HEK293T (cell line): ENCODE data around the gene MAPK8IP2.
A peak's percentile ranks its signal among the peaks of the same experiment; 100 is the strongest.

Experiments used
- CTCF ChIA-PET: fragments of 350-600 bp; formaldehyde crosslinking; extraction: SDS; loops from one replicate; lab custom pipeline; 2021; ENCODE audit warnings: antibody characterized with exemption, inconsistent platforms; lab: Yijun Ruan, JAX
- POLR2A ChIA-PET: fragments of 350-600 bp; formaldehyde crosslinking; extraction: SDS; loops from one replicate; lab custom pipeline; 2020; ENCODE audit warnings: antibody characterized with exemption, inconsistent platforms; lab: Yijun Ruan, JAX
- DNase-seq: peaks from one replicate; pipeline ENCODE4 v3.0.0; 2012; ENCODE audit warnings: mixed read lengths; ENCODE audit errors: extremely low spot score
- ARNT ChIP-seq: fragments of 450-650 bp; IDR thresholded peaks from 2 replicates; pipeline ENCODE4 v1.6.1; 2017; ENCODE audit warnings: mild to moderate bottlenecking
- BHLHE40 ChIP-seq: fragments of 450-650 bp; IDR thresholded peaks from 2 replicates; pipeline ENCODE4 v1.6.1; 2016; ENCODE audit warnings: mild to moderate bottlenecking, moderate library complexity, borderline replicate concordance
- CTBP1 ChIP-seq: fragments of 450-650 bp; IDR thresholded peaks from 2 replicates; pipeline ENCODE4 v1.6.1; 2016; ENCODE audit warnings: borderline replicate concordance
- ELF4 ChIP-seq: fragments of 450-650 bp; IDR thresholded peaks from 2 replicates; pipeline ENCODE4 v1.6.1; 2017; ENCODE audit warnings: antibody characterized with exemption
- FOXA1 ChIP-seq: fragments of 450-650 bp; IDR thresholded peaks from 2 replicates; pipeline ENCODE4 v1.6.1; 2016; ENCODE audit warnings: mild to moderate bottlenecking
- FOXK2 ChIP-seq: fragments of 450-650 bp; IDR thresholded peaks from 2 replicates; pipeline ENCODE4 v1.6.1; 2016; ENCODE audit warnings: mild to moderate bottlenecking
- FOXM1 ChIP-seq: fragments of 450-650 bp; IDR thresholded peaks from 2 replicates; pipeline ENCODE4 v1.6.1; 2017; ENCODE audit warnings: mild to moderate bottlenecking, borderline replicate concordance
- HDGF ChIP-seq: fragments of 450-650 bp; IDR thresholded peaks from 2 replicates; pipeline ENCODE4 v1.6.1; 2017; ENCODE audit warnings: antibody characterized with exemption, borderline replicate concordance
- L3MBTL2 ChIP-seq: fragments of 450-650 bp; conservative IDR thresholded peaks from 2 replicates; pipeline ENCODE4 v1.6.1; 2016; ENCODE audit warnings: mild to moderate bottlenecking
- LEF1 ChIP-seq: fragments of 450-650 bp; IDR thresholded peaks from 2 replicates; pipeline ENCODE4 v1.6.1; 2017; ENCODE audit warnings: mild to moderate bottlenecking, borderline replicate concordance
- NFRKB ChIP-seq: fragments of 450-650 bp; IDR thresholded peaks from 2 replicates; pipeline ENCODE4 v1.6.1; 2016; ENCODE audit warnings: mild to moderate bottlenecking, moderate library complexity
- SP1 ChIP-seq: fragments of 450-650 bp; IDR thresholded peaks from 2 replicates; pipeline ENCODE4 v1.6.1; 2017
- SUZ12 ChIP-seq: fragments of 450-650 bp; IDR thresholded peaks from 2 replicates; pipeline ENCODE4 v1.6.1; 2016; ENCODE audit warnings: mild to moderate bottlenecking
- TARDBP ChIP-seq: fragments of 450-650 bp; IDR thresholded peaks from 2 replicates; pipeline ENCODE4 v1.6.1; 2016
- ZNF384 ChIP-seq: fragments of 450-650 bp; IDR thresholded peaks from 2 replicates; pipeline ENCODE4 v1.6.1; 2016
- TF ChIP-seq, protein P1 (sequence below): fragments of 450-650 bp; IDR thresholded peaks from 2 replicates; pipeline ENCODE4 v1.6.1; 2016

MAPK8IP2 gene

DNA sequence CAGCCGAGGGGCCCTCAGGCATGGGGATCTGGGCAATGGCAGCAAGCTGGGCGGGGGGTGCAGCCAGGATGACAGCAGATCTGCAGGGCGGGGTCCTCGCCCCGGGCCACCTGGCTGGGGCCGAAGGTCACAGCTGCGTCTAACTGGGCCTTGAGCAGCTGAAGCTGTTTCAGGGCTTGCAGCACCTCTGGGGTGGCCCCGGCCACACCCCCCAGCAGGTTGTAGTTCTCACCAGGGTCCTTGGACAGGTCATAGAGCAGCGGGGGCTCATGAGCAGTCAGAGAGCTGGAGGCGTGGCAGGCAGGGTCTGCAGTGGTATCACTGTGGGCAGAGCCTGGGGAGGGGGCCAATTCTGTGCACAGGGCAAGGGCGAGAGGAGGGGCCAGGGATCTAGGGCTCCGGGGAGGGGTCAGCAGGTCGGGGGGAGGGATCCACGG lies 24.6 kb downstream of the MAPK8IP2 start:
- POLR2A ChIA-PET: interaction anchor here (2.0 kb wide), 1 partner anchor 99 kb away, joined by 4 read pairs; the partner anchor contains the start of gene SCO2
- DNase-seq: no peak
- TF ChIP-seq BHLHE40 (no peak), FOXM1 (no peak), ARNT (no peak), TARDBP (no peak), L3MBTL2 (no peak), NFRKB (no peak), SUZ12 (no peak), ZNF384 (no peak), HDGF (no peak), ELF4 (no peak), LEF1 (no peak), FOXA1 (no peak), FOXK2 (no peak), CTBP1 (no peak), SP1 (no peak)
- TF ChIP-seq, protein P1, sequence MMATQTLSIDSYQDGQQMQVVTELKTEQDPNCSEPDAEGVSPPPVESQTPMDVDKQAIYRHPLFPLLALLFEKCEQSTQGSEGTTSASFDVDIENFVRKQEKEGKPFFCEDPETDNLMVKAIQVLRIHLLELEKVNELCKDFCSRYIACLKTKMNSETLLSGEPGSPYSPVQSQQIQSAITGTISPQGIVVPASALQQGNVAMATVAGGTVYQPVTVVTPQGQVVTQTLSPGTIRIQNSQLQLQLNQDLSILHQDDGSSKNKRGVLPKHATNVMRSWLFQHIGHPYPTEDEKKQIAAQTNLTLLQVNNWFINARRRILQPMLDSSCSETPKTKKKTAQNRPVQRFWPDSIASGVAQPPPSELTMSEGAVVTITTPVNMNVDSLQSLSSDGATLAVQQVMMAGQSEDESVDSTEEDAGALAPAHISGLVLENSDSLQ: no peak
- CTCF ChIA-PET: no interaction called here

DNA sequence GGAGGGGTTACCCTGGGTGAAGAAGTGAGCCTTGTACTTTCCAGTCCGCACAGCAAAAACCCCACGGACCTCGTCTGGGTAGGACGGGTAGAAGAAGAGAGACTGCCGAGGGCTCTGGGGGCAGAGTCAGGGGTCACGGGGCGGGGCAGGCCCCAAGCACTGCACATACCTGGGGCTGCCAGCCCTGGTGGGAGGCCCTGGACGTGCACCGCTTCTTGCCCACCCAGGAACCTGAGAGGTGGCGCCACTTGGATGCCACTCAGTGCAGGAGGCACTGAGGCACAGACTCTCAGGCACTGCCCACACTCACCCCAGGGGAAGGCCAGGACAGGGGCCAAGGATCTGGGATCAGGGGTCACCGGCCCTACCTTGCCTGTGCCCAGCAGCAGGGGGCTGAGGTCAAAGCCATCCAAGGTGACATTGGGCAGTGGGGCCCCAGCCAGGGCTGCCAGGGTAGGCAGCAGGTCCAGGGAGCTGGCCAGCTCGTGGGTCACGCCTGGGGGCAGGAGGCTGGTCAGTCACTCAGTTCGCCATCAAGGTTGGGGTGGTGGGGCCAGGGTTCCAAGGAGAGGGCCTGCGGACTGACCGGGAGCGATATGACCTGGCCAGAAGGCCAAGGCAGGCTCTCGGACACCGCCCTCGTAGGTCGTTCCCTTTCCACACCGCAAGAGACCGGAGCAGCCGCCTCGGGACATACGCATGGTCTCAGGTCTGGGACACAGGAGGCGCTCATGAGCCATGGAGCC lies 25.1 kb downstream of the MAPK8IP2 start:
- POLR2A ChIA-PET: interaction anchor here (1.2 to 2.0 kb wide), 2 partner anchors 44 to 100 kb away, joined by 4 read pairs; partner anchors contain the start of genes CHKB and SCO2
- DNase-seq: no peak
- TF ChIP-seq L3MBTL2 (no peak), BHLHE40 (no peak), FOXA1 (no peak), ARNT (no peak), FOXK2 (no peak), ZNF384 (no peak), SUZ12 (no peak), LEF1 (no peak)
- CTCF ChIA-PET: interaction anchor here (1.4 kb wide), 1 partner anchor 69 kb away, joined by 5 read pairs; no protein-coding TSS in a partner anchor

DNA sequence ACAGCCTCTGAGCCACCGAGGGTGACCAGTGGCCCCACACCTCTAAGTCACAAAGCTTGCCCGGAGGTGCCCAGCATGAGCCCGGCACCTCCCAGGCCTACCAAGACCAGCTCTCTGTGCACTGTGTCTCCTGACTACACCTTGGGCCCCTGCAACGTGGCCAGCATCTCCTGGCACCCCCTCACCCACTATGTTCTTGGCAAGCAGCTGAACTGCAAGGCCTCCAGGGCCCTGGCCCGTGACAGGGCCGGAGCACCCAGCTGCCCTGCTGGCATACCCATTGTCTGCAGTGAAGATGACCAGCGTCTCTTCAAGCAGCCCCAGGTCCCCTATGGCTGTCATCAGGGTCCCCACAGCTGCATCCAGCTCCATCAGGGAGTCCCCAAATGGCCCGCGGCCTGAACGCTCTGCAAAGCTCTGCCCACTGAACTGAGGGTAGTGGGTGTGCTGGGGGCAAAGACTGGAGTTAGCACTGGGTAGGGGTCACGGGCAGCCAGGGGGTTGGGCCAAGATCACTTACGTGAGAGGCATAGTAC lies 25.8 kb downstream of the MAPK8IP2 start:
- TF ChIP-seq, protein P1: no peak
- no peak for TF ChIP-seq ARNT
- TF ChIP-seq ELF4: no peak
- no peak for TF ChIP-seq FOXA1
- no peak for TF ChIP-seq TARDBP
- no peak for TF ChIP-seq NFRKB
- TF ChIP-seq L3MBTL2: no peak
- no peak for TF ChIP-seq FOXM1
- TF ChIP-seq SP1: no peak
- TF ChIP-seq BHLHE40: no peak
- ChIA-PET CTCF (interaction anchor here (0.5 to 1.4 kb wide), 2 partner anchors 50 to 68 kb away, joined by 4 to 5 read pairs; no protein-coding TSS in a partner anchor), POLR2A (interaction anchor here (1.2 to 2.0 kb wide), 2 partner anchors 44 to 101 kb away, joined by 4 read pairs; partner anchors contain the start of genes CHKB and SCO2)
- no peak for DNase-seq

DNA sequence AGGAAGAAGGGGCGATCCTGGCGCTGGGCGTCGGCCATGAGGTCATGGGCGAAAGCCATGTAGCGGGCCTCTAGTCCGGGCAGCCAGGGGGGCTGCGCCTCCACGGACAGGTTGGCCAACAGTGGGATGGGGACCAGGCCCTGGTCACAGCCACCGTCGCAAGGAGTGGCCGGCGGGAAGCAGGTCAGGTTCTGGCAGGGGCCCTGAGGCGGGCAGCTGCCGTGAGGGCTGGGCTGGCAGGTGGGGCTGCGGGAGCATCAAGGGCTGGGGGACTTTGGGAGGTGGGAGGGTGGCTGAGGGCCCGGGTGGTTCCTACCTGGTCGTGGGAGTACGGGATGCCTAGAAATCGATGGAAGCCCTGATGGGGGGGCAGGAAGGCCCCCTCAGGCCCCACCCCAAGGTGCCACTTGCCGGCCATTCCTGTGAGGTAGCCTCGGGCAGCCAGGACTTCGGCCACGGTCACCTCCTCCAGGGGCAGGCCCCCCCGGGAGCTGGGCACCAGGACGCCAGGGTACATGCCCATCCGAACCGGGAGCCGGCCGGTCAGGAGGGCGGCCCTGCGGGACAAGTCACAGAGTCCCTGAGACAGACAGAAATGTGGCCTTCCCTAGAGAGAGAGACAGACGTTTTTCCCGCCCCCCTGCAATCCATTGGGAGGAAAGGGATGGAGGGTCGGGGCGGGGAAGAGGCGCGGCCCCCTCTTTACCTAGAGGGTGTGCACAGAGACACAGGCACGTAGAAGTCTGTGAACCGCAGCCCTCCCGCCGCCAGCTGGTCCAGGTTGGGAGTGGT lies 26.5 kb downstream of the MAPK8IP2 start:
- POLR2A ChIA-PET: interaction anchor here (0.7 to 2.0 kb wide), 4 partner anchors 44 to 118 kb away, joined by 3 to 5 read pairs (median 4); partner anchors contain the start of genes CHKB and SCO2
- DNase-seq: no peak
- TF ChIP-seq TARDBP: no peak
- no peak for TF ChIP-seq ZNF384
- TF ChIP-seq CTBP1: no peak
- TF ChIP-seq FOXM1: no peak
- no peak for TF ChIP-seq L3MBTL2
- no peak for TF ChIP-seq FOXK2
- no peak for TF ChIP-seq NFRKB
- TF ChIP-seq HDGF: no peak
- no peak for TF ChIP-seq SP1
- TF ChIP-seq LEF1: no peak
- no peak for TF ChIP-seq ELF4
- TF ChIP-seq FOXA1: no peak
- CTCF ChIA-PET: interaction anchor here (0.5 to 1.4 kb wide), 3 partner anchors 50 to 91 kb away, joined by 4 to 5 read pairs (median 5); no protein-coding TSS in a partner anchor

DNA sequence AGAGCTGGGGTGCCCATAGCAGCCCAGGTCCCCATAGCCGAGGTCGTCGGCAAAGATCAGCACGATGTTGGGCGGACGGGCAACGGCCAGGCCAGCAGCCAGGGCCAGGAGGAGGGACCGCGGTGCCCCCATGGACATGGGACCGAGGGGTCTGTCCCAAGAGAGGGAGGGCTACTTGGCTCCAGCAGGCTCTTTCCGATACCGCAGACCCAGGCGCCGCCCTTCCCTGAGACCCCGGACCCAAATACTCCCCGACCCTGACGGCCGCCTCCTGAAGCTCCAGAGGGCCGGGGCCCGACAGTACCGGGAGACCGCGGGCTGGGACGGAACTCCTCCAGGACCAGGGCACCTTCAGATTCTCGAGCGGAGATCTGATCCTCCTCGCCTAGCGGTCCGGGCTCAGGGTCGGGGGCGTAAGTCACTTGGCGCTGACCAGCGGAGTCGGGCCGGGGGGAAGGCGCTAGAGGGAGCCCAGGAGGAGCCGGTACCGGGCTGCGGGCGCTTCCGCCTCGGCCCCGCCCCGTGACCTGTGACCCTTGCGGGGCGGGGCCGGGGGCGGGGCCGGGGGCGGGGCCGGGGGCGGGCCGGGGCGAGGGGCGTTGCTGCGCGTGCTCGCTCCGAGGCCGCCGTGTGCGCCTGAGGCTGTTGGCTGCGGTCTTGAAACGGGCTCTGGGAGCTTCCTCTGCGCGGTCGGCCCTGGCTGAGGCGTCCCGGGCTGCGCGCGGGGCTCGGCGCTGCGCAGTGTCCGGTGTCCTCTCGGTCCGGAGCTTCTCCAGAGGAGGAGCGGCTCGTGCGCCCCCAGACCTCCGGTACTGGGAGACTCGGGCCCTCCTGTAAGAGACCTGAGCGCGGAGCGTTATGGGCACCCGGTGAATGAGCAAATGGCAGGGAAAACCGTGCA lies 27.3 kb downstream of the MAPK8IP2 start, which contains the start of gene ARSA:
Gene ARSA, minus strand, starts transcription at position 511 of the 901 bp plus-strand sequence. Its CDS starts 373 bp downstream, at position 138.
- POLR2A ChIA-PET: interaction anchor here (0.5 to 1.3 kb wide), 6 partner anchors 9 to 119 kb away, joined by 3 to 8 read pairs (median 4); partner anchors contain the start of genes CHKB and SCO2

More for the DNA sequence above, 27.3 kb downstream of the MAPK8IP2 start, which contains the start of gene ARSA:
- CTCF ChIA-PET: interaction anchor here (0.7 kb wide), 1 partner anchor 92 kb away, joined by 5 read pairs; no protein-coding TSS in a partner anchor
- TF ChIP-seq L3MBTL2 (peak; percentile 70), HDGF (no peak), CTBP1 (no peak), ZNF384 (no peak), ARNT (no peak)
- DNase-seq: peak; percentile 92
